GM12878 (cell line): Measurements from ENCODE around the gene ITCH.

Experiments used
- CBFB ChIP-seq: IDR thresholded peaks from 2 replicates; pipeline ENCODE4 v1.6.1; 2016; ENCODE audit warnings: antibody characterized with exemption, low read depth
- CBX3 ChIP-seq: fragments of 200-600 bp; sonication (generic); IDR thresholded peaks from 2 replicates; pipeline ENCODE4 v1.6.1; 2016; ENCODE audit warnings: low read depth, borderline replicate concordance
- CEBPB ChIP-seq, 2 experiments: fragments of 150-350 bp in 1 of 2; IDR thresholded peaks; 2 replicates each; pipeline ENCODE4 v1.6.1; 2012 to 2014; ENCODE audit warnings: low read depth in 2 of 2, low read length in 2 of 2, borderline replicate concordance in 1 of 2, inconsistent platforms in 1 of 2
- CREM ChIP-seq: IDR thresholded peaks from 2 replicates; pipeline ENCODE4 v1.6.1; 2014; ENCODE audit warnings: antibody characterized with exemption, low read depth
- EP300 ChIP-seq, 2 experiments: fragments of 150-350 bp in 1 of 2; IDR thresholded peaks; 2 replicates each; pipeline ENCODE4 v1.6.1; 2011 to 2012; ENCODE audit warnings: low read depth in 2 of 2, low read length in 2 of 2, borderline replicate concordance in 1 of 2, improper control_type of control experiment in 1 of 2, inconsistent platforms in 1 of 2; ENCODE audit not compliant: control insufficient read depth in 1 of 2
- EZH2 ChIP-seq: IDR thresholded peaks from 2 replicates; pipeline ENCODE4 v1.6.1; 2012; ENCODE audit warnings: low read depth, mild to moderate bottlenecking, control low read depth, inconsistent platforms, low read length, borderline replicate concordance; ENCODE audit not compliant: control insufficient read depth
- JUNB ChIP-seq: IDR thresholded peaks from 2 replicates; pipeline ENCODE4 v1.6.1; 2016; ENCODE audit warnings: antibody characterized with exemption, mild to moderate bottlenecking
- RFX5 ChIP-seq: IDR thresholded peaks from 2 replicates; pipeline ENCODE4 v1.6.1; 2011; ENCODE audit warnings: low read depth, low read length, improper control_type of control experiment
- SP1 ChIP-seq: IDR thresholded peaks from one replicate; pipeline ENCODE4 v1.6.1; 2011; ENCODE audit warnings: low read depth, low read length
- SREBF2 ChIP-seq: IDR thresholded peaks from 2 replicates; pipeline ENCODE4 v1.6.1; 2012; ENCODE audit warnings: mild to moderate bottlenecking, low read length
- USF2 ChIP-seq: IDR thresholded peaks from 2 replicates; pipeline ENCODE4 v1.6.1; 2011; ENCODE audit warnings: low read depth, low read length, improper control_type of control experiment, borderline replicate concordance
- ZNF274 ChIP-seq: IDR thresholded peaks from one replicate; pipeline ENCODE4 v1.8.0; 2011; ENCODE audit not compliant: insufficient read length, insufficient read depth
- TF ChIP-seq, protein P1 (sequence below), 3 experiments: IDR thresholded peaks in 2 of 3; conservative IDR thresholded peaks in 1 of 3; 2 replicates each; pipeline ENCODE4 v1.5.1; 2011; ENCODE audit warnings: low read depth in 3 of 3, low read length in 3 of 3, mild to moderate bottlenecking in 3 of 3, control low read depth in 2 of 3, moderate library complexity in 2 of 3, inconsistent platforms in 1 of 3, mixed read lengths in 1 of 3; ENCODE audit not compliant: control insufficient read depth in 2 of 3, insufficient read depth in 1 of 3; ENCODE audit errors: extremely low read depth in 1 of 3

- TF ChIP-seq USF2, result no peak
- TF ChIP-seq CBFB, result no peak
- no peak for TF ChIP-seq JUNB
- no peak for TF ChIP-seq ZNF274
- TF ChIP-seq, protein P1, sequence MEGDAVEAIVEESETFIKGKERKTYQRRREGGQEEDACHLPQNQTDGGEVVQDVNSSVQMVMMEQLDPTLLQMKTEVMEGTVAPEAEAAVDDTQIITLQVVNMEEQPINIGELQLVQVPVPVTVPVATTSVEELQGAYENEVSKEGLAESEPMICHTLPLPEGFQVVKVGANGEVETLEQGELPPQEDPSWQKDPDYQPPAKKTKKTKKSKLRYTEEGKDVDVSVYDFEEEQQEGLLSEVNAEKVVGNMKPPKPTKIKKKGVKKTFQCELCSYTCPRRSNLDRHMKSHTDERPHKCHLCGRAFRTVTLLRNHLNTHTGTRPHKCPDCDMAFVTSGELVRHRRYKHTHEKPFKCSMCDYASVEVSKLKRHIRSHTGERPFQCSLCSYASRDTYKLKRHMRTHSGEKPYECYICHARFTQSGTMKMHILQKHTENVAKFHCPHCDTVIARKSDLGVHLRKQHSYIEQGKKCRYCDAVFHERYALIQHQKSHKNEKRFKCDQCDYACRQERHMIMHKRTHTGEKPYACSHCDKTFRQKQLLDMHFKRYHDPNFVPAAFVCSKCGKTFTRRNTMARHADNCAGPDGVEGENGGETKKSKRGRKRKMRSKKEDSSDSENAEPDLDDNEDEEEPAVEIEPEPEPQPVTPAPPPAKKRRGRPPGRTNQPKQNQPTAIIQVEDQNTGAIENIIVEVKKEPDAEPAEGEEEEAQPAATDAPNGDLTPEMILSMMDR (IDR thresholded peaks at IDR 0.05 in 2 of 3, conservative IDR thresholded peaks at IDR 0.05 in 1 of 3; ENCODE audit: control insufficient read depth in 2 of 3, extremely low read depth in 1 of 3, insufficient read depth in 1 of 3, low read depth in 3 of 3, low read length in 3 of 3), result no peak
- no peak for TF ChIP-seq CEBPB (IDR thresholded peaks at IDR 0.05; ENCODE audit: borderline replicate concordance in 1 of 2, low read depth in 2 of 2, low read length in 2 of 2)
- TF ChIP-seq SP1, result no peak
- TF ChIP-seq EP300 (IDR thresholded peaks at IDR 0.05; ENCODE audit: borderline replicate concordance in 1 of 2, control insufficient read depth in 1 of 2, low read depth in 2 of 2, low read length in 2 of 2), result no peak
- no peak for TF ChIP-seq SREBF2
- no peak for TF ChIP-seq CBX3
- TF ChIP-seq EZH2, result no peak
- TF ChIP-seq RFX5, result no peak
- TF ChIP-seq CREM, result no peak
Observed at GRCh38 chr20:34332262-34332920, 30.7 kb upstream of the ITCH start.
